SK-N-MC (cell line): Measurements from ENCODE around the gene ZNF652.
A peak's percentile ranks its signal among the peaks of the same experiment; 100 is the strongest.
"Not testable (repeated sequence)": the region's sequence is repeated elsewhere in the genome, so short reads cannot be mapped to it uniquely, and the experiment has no call there.

Experiments
- DNase-seq: peaks from one replicate; pipeline ENCODE4 v3.0.0-alpha.2; 2011; ENCODE audit warnings: low read depth, low spot score
- H3K27ac ChIP-seq: fragments of 200-600 bp; sonication (generic); 2 replicates; pipeline ENCODE4 v1.5.1; 2016; ENCODE audit warnings: mixed run types
- H3K36me3 ChIP-seq: fragments of 200-600 bp; sonication (generic); 2 replicates; pipeline ENCODE4 v1.6.1; 2017; ENCODE audit warnings: antibody characterized with exemption, low read length, mixed read lengths; ENCODE audit not compliant: insufficient read depth
- H3K4me3 ChIP-seq: fragments of 200-600 bp; sonication (generic); 2 replicates; pipeline ENCODE4 v1.5.1; 2016
- H3K9ac ChIP-seq: fragments of 200-600 bp; sonication (generic); 2 replicates; pipeline ENCODE4 v1.8.0; 2017; ENCODE audit warnings: mixed run types, mixed read lengths; ENCODE audit not compliant: insufficient read length
- H3K9me3 ChIP-seq: fragments of 200-600 bp; sonication (generic); 2 replicates; pipeline ENCODE4 v1.6.1; 2017; ENCODE audit warnings: low read depth, mild to moderate bottlenecking, antibody characterized with exemption, low read length, moderate library complexity, mixed read lengths
- EZH2 ChIP-seq: fragments of 200-600 bp; sonication (generic); IDR thresholded peaks from one replicate; pipeline ENCODE4 v1.6.1; 2017; ENCODE audit warnings: antibody characterized with exemption
- FOXP2 ChIP-seq: optimal IDR thresholded peaks from 2 replicates; pipeline ENCODE3; 2011; ENCODE audit warnings: mild to moderate bottlenecking, moderate library complexity; ENCODE audit not compliant: insufficient read depth; ENCODE audit errors: extremely low read length, control extremely low read depth
- POLR2AphosphoS5 ChIP-seq: IDR thresholded peaks from 2 replicates; pipeline ENCODE4 v1.6.1; 2012; ENCODE audit warnings: mild to moderate bottlenecking, low read depth, low read length, borderline replicate concordance

The ZNF652 gene

GRCh38 chr17:49269356-49269755 lies 92.7 kb downstream of the ZNF652 start:
- Histone ChIP-seq H3K9me3 (no peaks in the 10 kb centered on the region), H3K36me3 (no peaks in the 10 kb centered on the region), H3K27ac (no peak overlapping the region), H3K4me3 (no peak overlapping the region), H3K9ac (no peak overlapping the region)
- TF ChIP-seq POLR2AphosphoS5 (no peak), FOXP2 (no peak), EZH2 (no peak)
- no peak for DNase-seq

GRCh38 chr17:49267912-49268311 lies 94.1 kb downstream of the ZNF652 start:
- no peak overlapping the region for H3K27ac ChIP-seq
- no peak overlapping the region for H3K4me3 ChIP-seq
- TF ChIP-seq EZH2: no peak
- no peak for TF ChIP-seq POLR2AphosphoS5
- no peak for TF ChIP-seq FOXP2
- no peaks in the 10 kb centered on the region for H3K36me3 ChIP-seq
- H3K9ac ChIP-seq: no peak overlapping the region
- H3K9me3 ChIP-seq: no peaks in the 10 kb centered on the region
- no peak for DNase-seq

- no peak overlapping the region for H3K27ac ChIP-seq
- no peak overlapping the region for H3K4me3 ChIP-seq
- no peak overlapping the region for H3K9ac ChIP-seq
- H3K36me3 ChIP-seq: no peaks in the 10 kb centered on the region
- no peaks in the 10 kb centered on the region for H3K9me3 ChIP-seq
- TF ChIP-seq FOXP2: no peak
- no peak for TF ChIP-seq POLR2AphosphoS5
- no peak for TF ChIP-seq EZH2
- DNase-seq: no peak
Measured at GRCh38 chr17:49266233-49266632, 95.8 kb downstream of the ZNF652 start.

- not testable (repeated sequence) for H3K36me3 ChIP-seq, DNase-seq, H3K9me3 ChIP-seq, H3K9ac ChIP-seq, H3K4me3 ChIP-seq, H3K27ac ChIP-seq
Measured at GRCh38 chr17:49261540-49261939, 100.5 kb downstream of the ZNF652 start.

- H3K4me3 ChIP-seq: peak overlapping the region; percentile 45
Measured at GRCh38 chr17:49260817-49261291, 101.2 kb downstream of the ZNF652 start.

GRCh38 chr17:49260011-49260816 lies 101.8 kb downstream of the ZNF652 start:
- Histone ChIP-seq H3K36me3 (no peaks in the 10 kb centered on the region), H3K9ac (peak overlapping the region; percentile 57), H3K9me3 (no peaks in the 10 kb centered on the region), H3K27ac (peak overlapping the region; percentile 46; the same call in 1 of the 2 replicates), H3K4me3 (peak overlapping the region; percentile 45)
- DNase-seq: no peak
- no peak for TF ChIP-seq POLR2AphosphoS5
- TF ChIP-seq FOXP2: no peak
- TF ChIP-seq EZH2: no peak

More at GRCh38 chr17:49260817-49261291, 101.2 kb downstream of the ZNF652 start:
- no peak overlapping the region for H3K9ac ChIP-seq
- no peak overlapping the region for H3K27ac ChIP-seq
- no peaks in the 10 kb centered on the region for H3K36me3 ChIP-seq
- H3K9me3 ChIP-seq: no peaks in the 10 kb centered on the region
- no peak for DNase-seq
- TF ChIP-seq POLR2AphosphoS5: no peak
- TF ChIP-seq EZH2: no peak
- no peak for TF ChIP-seq FOXP2

- TF ChIP-seq FOXP2 (no peak), POLR2AphosphoS5 (no peak), EZH2 (no peak)
- H3K27ac ChIP-seq: peak overlapping the region; percentile 46; the same call in 1 of the 2 replicates
- H3K9me3 ChIP-seq: no peaks in the 10 kb centered on the region
- no peaks in the 10 kb centered on the region for H3K36me3 ChIP-seq
- no peak for DNase-seq
- H3K9ac ChIP-seq: peak overlapping the region; percentile 57
- peak overlapping the region; percentile 45 for H3K4me3 ChIP-seq
Measured at GRCh38 chr17:49259663-49260010, 102.4 kb downstream of the ZNF652 start.

GRCh38 chr17:49258394-49258793 lies 103.7 kb downstream of the ZNF652 start:
- Histone ChIP-seq H3K9ac (no peak overlapping the region), H3K4me3 (no peak overlapping the region), H3K36me3 (no peaks in the 10 kb centered on the region), H3K9me3 (no peaks in the 10 kb centered on the region), H3K27ac (no peak overlapping the region)
- DNase-seq: no peak
- TF ChIP-seq EZH2 (no peak), POLR2AphosphoS5 (no peak), FOXP2 (no peak)

- no peak for DNase-seq
- no peak overlapping the region for H3K9ac ChIP-seq
- no peak overlapping the region for H3K27ac ChIP-seq
- TF ChIP-seq EZH2 (no peak), FOXP2 (no peak), POLR2AphosphoS5 (no peak)
- H3K4me3 ChIP-seq: no peak overlapping the region
- no peaks in the 10 kb centered on the region for H3K9me3 ChIP-seq
- no peaks in the 10 kb centered on the region for H3K36me3 ChIP-seq
Measured at GRCh38 chr17:49255125-49255524, 106.9 kb downstream of the ZNF652 start.
